Ovary (tissue), 9 donors: Measurements from ENCODE around the gene PCDHGA5. TPM values are rescaled to one million over a fixed set of nuclear protein-coding genes. Genes with fewer than 3 reads are reported as not detected.

Experiments
- DNase-seq, 5 donors: peaks; one replicate each; pipeline ENCODE4 v3.0.0-alpha.2; 2019 to 2020
- H3K27ac ChIP-seq, 2 donors: fragments of 200-600 bp; one replicate each; pipeline versions ENCODE4 v1.5.1 to v1.8.0; 2019 to 2022
- H3K27me3 ChIP-seq: fragments of 200-600 bp; one replicate; pipeline ENCODE4 v1.8.0; 2022
- H3K36me3 ChIP-seq: fragments of 200-600 bp; sonication (generic); one replicate; pipeline ENCODE4 v1.5.1; 2019
- H3K4me1 ChIP-seq: one replicate; pipeline ENCODE4 v1.8.1; 2013; ENCODE audit warnings: mild to moderate bottlenecking, moderate library complexity; ENCODE audit not compliant: insufficient read depth
- H3K4me3 ChIP-seq: fragments of 200-600 bp; sonication (generic); one replicate; pipeline ENCODE4 v1.5.1; 2017
- H3K9me3 ChIP-seq, 2 donors: fragments of 200-600 bp in 1 of 2; sonication (generic) in 1 of 2; one replicate each; pipeline versions ENCODE4 v1.5.1 to v1.8.1; 2013 to 2019; ENCODE audit warnings: mild to moderate bottlenecking in 1 of 2, moderate library complexity in 1 of 2
- CTCF ChIP-seq, 3 donors: fragments of 450-650 bp in 2 of 3; fragments of 200-600 bp in 1 of 3; IDR thresholded peaks; one replicate each; pipeline versions ENCODE4 v1.5.1 to v1.8.0; 2016 to 2022; ENCODE audit warnings: antibody characterized with exemption in 3 of 3, mild to moderate bottlenecking in 1 of 3
- EP300 ChIP-seq: sonication (generic); formaldehyde crosslinking; IDR thresholded peaks from one replicate; pipeline ENCODE4 v1.6.1; 2017; ENCODE audit warnings: antibody characterized with exemption
- POLR2A ChIP-seq: fragments of 450-650 bp; IDR thresholded peaks from one replicate; pipeline ENCODE4 v1.6.1; 2017; ENCODE audit warnings: antibody characterized with exemption, mild to moderate bottlenecking, moderate library complexity
- WGBS, 3 donors: extraction: QIAGEN DNeasy Blood & Tissue Kit in 1 of 3; methylation state at CpG; one replicate each; pipeline versions ENCODE4 v1.1.5 to v1.1.7; 2013 to 2017; 5-methylcytosine and 5-hydroxymethylcytosine counted together
- intact Hi-C, 4 donors: fragments of 100-400 bp; cut with DNase I; formaldehyde crosslinking; loops; one replicate each; pipeline versions ENCODE4 v1.11.0 to v1.15.1; 2022 to 2023
- polyA plus RNA-seq, 2 donors: library from polyadenylated mRNA; stranded (reverse); fragments of 200-250 nt in 1 of 2; fragments of 350-450 nt in 1 of 2; fragmentation: Illumina TruSeq in 1 of 2; extraction: RNeasy Lipid Tissue Mini Kit (QIAGEN cat#74804) in 1 of 2; gene quantifications; one replicate each; pipeline ENCODE4 v1.2.3, GENCODE V29; 2013 to 2014
- total RNA-seq, 7 donors: library from RNA; depleted of rRNA in 2 of 7; stranded (reverse); fragments of >200 nt in 2 of 7; fragmentation: NEBNext Ultra II Directional in 3 of 7; extraction: Animal tissue kit (Norgen Biotek cat#: 25700) in 3 of 7; gene quantifications; one replicate each; pipeline versions ENCODE4 v1.1.0 to v1.2.4, GENCODE V29; 2016 to 2023
- donor health status: DM: no; HTN: no; CAD: no; lungs with moderate emphysema.
- donor health status: DM: no; HTN: no; CAD: no.
- donor health status: Bipolar disorder and iron deficiency.
- donor health status: DM: yes; HTN: yes; CAD: no.
- donor health status: DM: no; HTN: no; CAD: no.
- donor health status: DM: yes; HTN: yes; CAD: no.

PCDHGA5 gene
- total and polyA plus RNA-seq, 9 donors, result 1.7 to 9.5 (median 4.5) TPM

GRCh38 chr5:141356950-141357349 is 7.0 kb upstream of the PCDHGA5 start:
- H3K36me3 ChIP-seq, result no peaks in the 10 kb centered on the region
- intact Hi-C loops, result no loop called here
- no peak overlapping the region for H3K27ac ChIP-seq
- TF ChIP-seq EP300 (no peak), CTCF (IDR thresholded peaks at IDR 0.05) (no peak), POLR2A (no peak)
- DNase-seq, result no peak
- H3K27me3 ChIP-seq, result no peaks in the 10 kb centered on the region
- no peaks in the 10 kb centered on the region for H3K4me1 ChIP-seq
- H3K9me3 ChIP-seq, result peaks cover 7 to 52% of the 10 kb centered on the region in 2 donors
- no peak overlapping the region for H3K4me3 ChIP-seq
- 42 to 66% (median 46%) methylated on average over 19 of the region's 19 CpGs for WGBS, 3 donors

- no peak for TF ChIP-seq CTCF (IDR thresholded peaks at IDR 0.05)
- TF ChIP-seq POLR2A, result no peak
- TF ChIP-seq EP300, result no peak
- H3K4me3 ChIP-seq, result peak within 1 kb of the TSS; percentile 22
- no peaks in the 10 kb centered on the region for H3K4me1 ChIP-seq
- no peak for DNase-seq
- no peaks in the 10 kb centered on the region for H3K27me3 ChIP-seq
- intact Hi-C loops, result no loop called here
- H3K36me3 ChIP-seq, result no peaks in the 10 kb centered on the region
- H3K27ac ChIP-seq, result no peak within 1 kb of the TSS
- H3K9me3 ChIP-seq, result peaks cover 7 to 64% of the 10 kb centered on the region in 2 donors
- 17 to 25% (median 19%) methylated on average over 24 of the region's 24 CpGs for WGBS, 3 donors
These were observed 4.1 kb upstream of the PCDHGA5 start, which contains the start of gene PCDHGB2 for GRCh38 chr5:141359790-141360426. Gene PCDHGB2, plus strand, starts transcription at chr5:141359994. Its CDS starts 142 bp downstream, at chr5:141360136.

- Histone ChIP-seq H3K9me3 (peaks cover 7 to 64% of the 10 kb centered on the region in 2 donors), H3K4me1 (no peaks in the 10 kb centered on the region), H3K4me3 (no peak overlapping the region), H3K27me3 (no peaks in the 10 kb centered on the region), H3K36me3 (no peaks in the 10 kb centered on the region), H3K27ac (no peak overlapping the region)
- 31 to 43% (median 39%) methylated on average over 15 of the region's 15 CpGs for WGBS, 3 donors
- intact Hi-C loops, result no loop called here
- TF ChIP-seq POLR2A (no peak), EP300 (no peak)
- no peak for DNase-seq
These were observed 3.3 kb upstream of the PCDHGA5 start for GRCh38 chr5:141360685-141361084.

- Histone ChIP-seq H3K4me1 (no peaks in the 10 kb centered on the region), H3K27ac (no peak overlapping the region), H3K36me3 (no peaks in the 10 kb centered on the region), H3K27me3 (no peaks in the 10 kb centered on the region), H3K9me3 (peaks cover 0 to 56% of the 10 kb centered on the region in 2 donors), H3K4me3 (no peak overlapping the region)
- no peak for DNase-seq
- TF ChIP-seq POLR2A, result no peak
- no peak for TF ChIP-seq CTCF (IDR thresholded peaks at IDR 0.05)
- no peak for TF ChIP-seq EP300
- intact Hi-C loops, result no loop called here
These were observed 1.2 kb upstream of the PCDHGA5 start for GRCh38 chr5:141362719-141363118.
